HL-60 (cell line): ENCODE data around the gene CNRIP1.

Experiments used
- DNase-seq, 2 experiments: peaks; one replicate each; pipeline ENCODE4 v3.0.0-alpha.2; 2010 to 2020; ENCODE audit warnings: low read depth in 1 of 2, low spot score in 1 of 2
- H3K27ac ChIP-seq: fragments of 250-450 bp; sonication (Bioruptor Pico); replicated peaks from 2 replicates; pipeline ENCODE4 v1.5.1; 2020; ENCODE audit warnings: mild to moderate bottlenecking, moderate library complexity
- H3K27me3 ChIP-seq: fragments of 250-450 bp; sonication (Bioruptor Pico); 2 replicates; pipeline ENCODE4 v1.5.1; 2021; ENCODE audit warnings: mild to moderate bottlenecking, moderate library complexity; ENCODE audit not compliant: insufficient read depth, poor library complexity, severe bottlenecking
- H3K4me3 ChIP-seq: replicated peaks from 2 replicates; pipeline ENCODE4 v1.5.1; 2011; ENCODE audit warnings: mild to moderate bottlenecking, control low read depth, low read length; ENCODE audit not compliant: insufficient read depth
- GABPA ChIP-seq: IDR thresholded peaks from 2 replicates; pipeline ENCODE4 v1.6.1; 2012; ENCODE audit warnings: low read depth
- POLR2AphosphoS5 ChIP-seq: IDR thresholded peaks from 2 replicates; pipeline ENCODE4 v1.6.1; 2012; ENCODE audit warnings: low read depth
- SPI1 ChIP-seq: IDR thresholded peaks from 2 replicates; pipeline ENCODE4 v1.6.1; 2012; ENCODE audit warnings: low read depth, mild to moderate bottlenecking, borderline replicate concordance
- TF ChIP-seq, protein P1 (sequence below): IDR thresholded peaks from 2 replicates; pipeline ENCODE4 v1.6.1; 2012; ENCODE audit warnings: low read depth; ENCODE audit not compliant: insufficient replicate concordance
- TF ChIP-seq, protein P2 (sequence below): IDR thresholded peaks from one replicate; pipeline ENCODE4 v1.5.1; 2011; ENCODE audit warnings: low read length, control low read depth, inconsistent platforms; ENCODE audit not compliant: insufficient read depth

Gene CNRIP1

DNA sequence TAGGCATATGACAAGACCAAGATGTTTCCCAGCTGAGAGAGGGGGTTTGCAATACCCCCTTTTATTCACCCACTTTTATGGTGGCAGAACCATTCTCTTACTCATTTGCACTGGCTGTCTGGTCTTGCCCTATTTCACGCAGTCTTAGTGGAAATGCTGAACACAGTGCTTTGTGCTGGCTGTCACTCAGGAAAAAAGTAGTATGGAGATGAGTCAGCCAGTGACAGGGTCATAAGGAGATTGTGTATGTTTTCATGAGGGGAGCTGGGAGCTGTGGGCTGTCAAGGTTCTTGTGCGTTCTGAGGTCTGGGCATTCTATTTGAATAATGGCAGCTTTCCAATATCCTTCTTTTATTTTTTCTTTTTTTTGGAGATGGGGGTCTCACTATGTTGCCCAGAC, 10.9 kb upstream of the CNRIP1 start:
- TF ChIP-seq, protein P1, sequence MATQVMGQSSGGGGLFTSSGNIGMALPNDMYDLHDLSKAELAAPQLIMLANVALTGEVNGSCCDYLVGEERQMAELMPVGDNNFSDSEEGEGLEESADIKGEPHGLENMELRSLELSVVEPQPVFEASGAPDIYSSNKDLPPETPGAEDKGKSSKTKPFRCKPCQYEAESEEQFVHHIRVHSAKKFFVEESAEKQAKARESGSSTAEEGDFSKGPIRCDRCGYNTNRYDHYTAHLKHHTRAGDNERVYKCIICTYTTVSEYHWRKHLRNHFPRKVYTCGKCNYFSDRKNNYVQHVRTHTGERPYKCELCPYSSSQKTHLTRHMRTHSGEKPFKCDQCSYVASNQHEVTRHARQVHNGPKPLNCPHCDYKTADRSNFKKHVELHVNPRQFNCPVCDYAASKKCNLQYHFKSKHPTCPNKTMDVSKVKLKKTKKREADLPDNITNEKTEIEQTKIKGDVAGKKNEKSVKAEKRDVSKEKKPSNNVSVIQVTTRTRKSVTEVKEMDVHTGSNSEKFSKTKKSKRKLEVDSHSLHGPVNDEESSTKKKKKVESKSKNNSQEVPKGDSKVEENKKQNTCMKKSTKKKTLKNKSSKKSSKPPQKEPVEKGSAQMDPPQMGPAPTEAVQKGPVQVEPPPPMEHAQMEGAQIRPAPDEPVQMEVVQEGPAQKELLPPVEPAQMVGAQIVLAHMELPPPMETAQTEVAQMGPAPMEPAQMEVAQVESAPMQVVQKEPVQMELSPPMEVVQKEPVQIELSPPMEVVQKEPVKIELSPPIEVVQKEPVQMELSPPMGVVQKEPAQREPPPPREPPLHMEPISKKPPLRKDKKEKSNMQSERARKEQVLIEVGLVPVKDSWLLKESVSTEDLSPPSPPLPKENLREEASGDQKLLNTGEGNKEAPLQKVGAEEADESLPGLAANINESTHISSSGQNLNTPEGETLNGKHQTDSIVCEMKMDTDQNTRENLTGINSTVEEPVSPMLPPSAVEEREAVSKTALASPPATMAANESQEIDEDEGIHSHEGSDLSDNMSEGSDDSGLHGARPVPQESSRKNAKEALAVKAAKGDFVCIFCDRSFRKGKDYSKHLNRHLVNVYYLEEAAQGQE: no peak
- TF ChIP-seq POLR2AphosphoS5: no peak
- TF ChIP-seq, protein P2, sequence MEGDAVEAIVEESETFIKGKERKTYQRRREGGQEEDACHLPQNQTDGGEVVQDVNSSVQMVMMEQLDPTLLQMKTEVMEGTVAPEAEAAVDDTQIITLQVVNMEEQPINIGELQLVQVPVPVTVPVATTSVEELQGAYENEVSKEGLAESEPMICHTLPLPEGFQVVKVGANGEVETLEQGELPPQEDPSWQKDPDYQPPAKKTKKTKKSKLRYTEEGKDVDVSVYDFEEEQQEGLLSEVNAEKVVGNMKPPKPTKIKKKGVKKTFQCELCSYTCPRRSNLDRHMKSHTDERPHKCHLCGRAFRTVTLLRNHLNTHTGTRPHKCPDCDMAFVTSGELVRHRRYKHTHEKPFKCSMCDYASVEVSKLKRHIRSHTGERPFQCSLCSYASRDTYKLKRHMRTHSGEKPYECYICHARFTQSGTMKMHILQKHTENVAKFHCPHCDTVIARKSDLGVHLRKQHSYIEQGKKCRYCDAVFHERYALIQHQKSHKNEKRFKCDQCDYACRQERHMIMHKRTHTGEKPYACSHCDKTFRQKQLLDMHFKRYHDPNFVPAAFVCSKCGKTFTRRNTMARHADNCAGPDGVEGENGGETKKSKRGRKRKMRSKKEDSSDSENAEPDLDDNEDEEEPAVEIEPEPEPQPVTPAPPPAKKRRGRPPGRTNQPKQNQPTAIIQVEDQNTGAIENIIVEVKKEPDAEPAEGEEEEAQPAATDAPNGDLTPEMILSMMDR: no peak
- no peak for DNase-seq

DNA sequence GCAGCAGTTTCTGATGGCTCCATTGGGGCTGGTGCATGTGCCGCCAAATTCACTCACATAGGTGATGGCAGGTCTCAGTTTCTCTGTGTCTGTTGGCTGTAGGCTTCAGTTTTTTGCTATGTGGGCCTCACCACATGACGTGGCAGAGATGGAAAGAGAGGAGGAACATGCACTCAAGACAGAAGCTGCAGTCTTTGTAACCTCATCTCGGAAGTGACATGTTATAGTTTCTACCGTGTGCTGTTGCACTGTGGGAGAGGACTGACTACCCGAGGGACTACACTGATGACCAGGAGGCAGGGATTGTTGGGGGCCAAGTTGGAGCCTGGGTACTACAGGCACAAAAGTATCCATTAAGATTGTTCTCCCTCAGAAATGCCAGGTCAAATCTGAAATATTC, 9.2 kb upstream of the CNRIP1 start:
- TF ChIP-seq POLR2AphosphoS5 (no peak), GABPA (no peak), SPI1 (no peak)
- TF ChIP-seq, protein P1: no peak
- TF ChIP-seq, protein P2: no peak
- DNase-seq: no peak

More for the DNA sequence above, 10.9 kb upstream of the CNRIP1 start:
- H3K27me3 ChIP-seq: no peaks in the 10 kb centered on the region
- H3K27ac ChIP-seq: no peak overlapping the region
- no peak overlapping the region for H3K4me3 ChIP-seq

DNA sequence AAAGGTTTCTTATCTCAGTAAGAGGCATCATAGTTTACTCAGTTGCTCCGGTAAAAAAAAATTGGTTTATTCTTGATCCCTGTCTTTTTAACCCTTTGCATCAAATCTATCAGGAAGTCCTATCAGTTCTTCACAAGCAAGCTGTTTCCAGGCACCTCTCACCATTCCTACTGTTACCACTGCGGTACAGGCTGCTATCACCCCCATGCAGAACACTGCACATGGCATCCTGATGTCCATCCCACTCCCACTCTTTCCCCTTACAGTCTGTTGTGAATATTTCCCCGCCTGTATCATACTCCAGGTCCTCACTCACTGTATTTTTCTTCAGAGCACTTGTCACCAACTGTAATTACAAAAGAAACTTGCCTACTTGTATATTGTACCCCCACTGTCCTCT, 5.3 kb upstream of the CNRIP1 start:
- Histone ChIP-seq H3K27me3 (peaks cover 3% of the 10 kb centered on the region), H3K4me3 (no peak overlapping the region), H3K27ac (no peak overlapping the region)
- no peak for TF ChIP-seq GABPA
- no peak for DNase-seq

More for the DNA sequence above, 9.2 kb upstream of the CNRIP1 start:
- Histone ChIP-seq H3K27me3 (no peaks in the 10 kb centered on the region), H3K27ac (no peak overlapping the region), H3K4me3 (no peak overlapping the region)

DNA sequence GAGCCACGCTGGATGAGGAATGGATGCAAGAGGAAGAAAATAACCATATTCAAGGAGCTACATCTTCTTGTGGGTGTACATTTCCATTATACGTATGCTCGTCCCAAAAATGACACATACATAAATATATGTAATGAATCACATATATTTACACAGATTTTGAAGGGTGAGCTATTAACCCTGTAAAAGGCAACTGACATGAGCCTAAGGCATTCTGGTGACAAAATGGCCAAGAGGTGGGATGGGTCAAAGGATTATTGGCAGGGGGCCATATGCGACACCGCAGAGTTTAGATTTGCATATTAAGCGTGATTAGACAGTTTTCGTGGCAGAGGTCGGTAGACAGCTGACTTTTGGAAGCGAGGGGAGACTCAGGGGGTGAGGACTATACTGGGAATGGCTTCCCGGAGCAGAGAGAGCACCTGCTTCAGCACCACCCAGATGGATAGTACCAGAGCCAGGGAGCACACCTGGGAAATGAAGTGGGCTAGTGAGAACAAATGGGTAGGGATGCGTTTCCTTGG, 431 bp upstream of the CNRIP1 start:
- no peak for DNase-seq
- H3K27me3 ChIP-seq: peaks cover 9% of the 10 kb centered on the region
- peak overlapping the region; percentile 53 for H3K4me3 ChIP-seq
- no peak overlapping the region for H3K27ac ChIP-seq
- TF ChIP-seq SPI1: no peak
- TF ChIP-seq GABPA: no peak
- TF ChIP-seq, protein P1: peak; percentile 87
- no peak for TF ChIP-seq POLR2AphosphoS5
- TF ChIP-seq, protein P2: no peak
